H1 (cell line): Measurements from ENCODE around the gene CDKN2B-AS1. TPM values are rescaled to one million over a fixed set of nuclear protein-coding genes. Genes with fewer than 3 reads are reported as not detected.

Experiments used
- CTCF ChIA-PET: fragments of 300-600 bp; sonication (Branson Sonifier 250); formaldehyde crosslinking; loops from one replicate; lab custom pipeline; 2021; ENCODE audit not compliant: partially characterized antibody; lab: Charles Lee
- POLR2A ChIA-PET: fragments of 300-600 bp; sonication (Branson Sonifier 250); formaldehyde crosslinking; loops from one replicate; lab custom pipeline; 2021; ENCODE audit warnings: inconsistent platforms; ENCODE audit not compliant: partially characterized antibody; lab: Charles Lee
- DNase-seq, 2 experiments: peaks; one replicate each; pipeline versions ENCODE4 v3.0.0 to v3.0.0-alpha.2; 2010 to 2022; ENCODE audit warnings: low spot score in 2 of 2, low read depth in 1 of 2, mixed read lengths in 1 of 2
- FAIRE-seq: peaks from 2 replicates; lab custom pipeline; 2011; peaks lifted over from hg19 to GRCh38; lab: Jason Lieb, UNC
- H2AFZ ChIP-seq: 2 replicates; pipeline ENCODE4 v1.8.1; 2012; ENCODE audit warnings: low read length, inconsistent platforms
- H2AK5ac ChIP-seq: 2 replicates; pipeline ENCODE4 v1.6.1; 2013; ENCODE audit warnings: low read depth, low read length
- H2BK120ac ChIP-seq: replicated peaks from 2 replicates; pipeline ENCODE3; 2013; ENCODE audit warnings: low read depth, low read length, inconsistent platforms
- H2BK12ac ChIP-seq: 2 replicates; pipeline ENCODE4 v1.6.1; 2013; ENCODE audit warnings: low read depth, low read length
- H2BK15ac ChIP-seq: 2 replicates; pipeline ENCODE4 v1.6.1; 2013; ENCODE audit warnings: low read length
- H2BK20ac ChIP-seq: 2 replicates; pipeline ENCODE4 v1.6.1; 2013; ENCODE audit warnings: low read length
- H2BK5ac ChIP-seq: 2 replicates; pipeline ENCODE4 v1.6.1; 2013; ENCODE audit warnings: low read depth, low read length
- H3K14ac ChIP-seq: 2 replicates; pipeline ENCODE4 v1.6.1; 2013; ENCODE audit warnings: inconsistent platforms; ENCODE audit not compliant: insufficient read length
- H3K18ac ChIP-seq: 2 replicates; pipeline ENCODE4 v1.6.1; 2013; ENCODE audit warnings: low read length; ENCODE audit errors: extremely low read depth
- H3K23ac ChIP-seq: 2 replicates; pipeline ENCODE4 v1.6.1; 2013; ENCODE audit warnings: inconsistent platforms; ENCODE audit not compliant: insufficient read length
- H3K23me2 ChIP-seq: 2 replicates; pipeline ENCODE4 v1.6.1; 2013; ENCODE audit warnings: low read depth, low read length
- H3K27ac ChIP-seq: 2 replicates; pipeline ENCODE4 v1.6.1; 2011; ENCODE audit warnings: low read depth, low read length, inconsistent platforms
- H3K27me3 ChIP-seq, 4 experiments: replicated peaks in 1 of 4; 1 replicate in 1 of 4; 2 replicates in 3 of 4; pipeline versions ENCODE4 v1.6.1 to v1.8.1; 2011 to 2013; ENCODE audit warnings: low read length in 3 of 4, mild to moderate bottlenecking in 3 of 4, inconsistent platforms in 2 of 4, mixed read lengths in 2 of 4, moderate library complexity in 1 of 4; ENCODE audit not compliant: control insufficient read depth in 3 of 4, insufficient read depth in 3 of 4; ENCODE audit errors: extremely low read depth in 1 of 4
- H3K36me3 ChIP-seq, 4 experiments: 2 replicates each; pipeline versions ENCODE4 v1.6.1 to v1.8.1; 2011 to 2013; ENCODE audit warnings: mild to moderate bottlenecking in 4 of 4, low read length in 3 of 4, moderate library complexity in 2 of 4, control low read depth in 1 of 4, inconsistent platforms in 1 of 4; ENCODE audit not compliant: insufficient read depth in 4 of 4, control insufficient read depth in 2 of 4
- H3K4ac ChIP-seq: replicated peaks from 2 replicates; pipeline ENCODE3; 2013; ENCODE audit warnings: low read length, low read depth, mixed read lengths, inconsistent platforms; ENCODE audit not compliant: insufficient read length
- H3K4me1 ChIP-seq, 4 experiments: replicated peaks in 1 of 4; 1 replicate in 1 of 4; 2 replicates in 3 of 4; pipeline versions ENCODE4 v1.6.1 to v1.8.1; 2011 to 2013; ENCODE audit warnings: low read length in 3 of 4, inconsistent platforms in 2 of 4, mixed read lengths in 1 of 4; ENCODE audit not compliant: insufficient read depth in 4 of 4, control insufficient read depth in 3 of 4
- H3K4me2 ChIP-seq, 2 experiments: 2 replicates each; pipeline versions ENCODE4 v1.6.1 to v1.8.1; 2011 to 2013; ENCODE audit warnings: low read depth in 2 of 2, low read length in 2 of 2, control low read depth in 1 of 2, inconsistent platforms in 1 of 2, mild to moderate bottlenecking in 1 of 2; ENCODE audit not compliant: insufficient read depth in 1 of 2
- H3K4me3 ChIP-seq, 4 experiments: fragments of 200-600, 300-600 bp in 1 of 4; sonication (generic), shearing (Covaris generic), sonication (Bioruptor Twin) in 1 of 4; 2 replicates each; pipeline versions ENCODE4 v1.5.1 to v1.8.1; 2011 to 2016; ENCODE audit warnings: low read length in 4 of 4, low read depth in 3 of 4, control low read depth in 2 of 4, inconsistent platforms in 2 of 4, mild to moderate bottlenecking in 2 of 4, mixed read lengths in 1 of 4, moderate library complexity in 1 of 4; ENCODE audit not compliant: insufficient read depth in 2 of 4; ENCODE audit errors: extremely low read depth in 1 of 4
- H3K56ac ChIP-seq: replicated peaks from 2 replicates; pipeline ENCODE3; 2013; ENCODE audit warnings: low read depth, mild to moderate bottlenecking, mixed read lengths, low read length, inconsistent platforms; ENCODE audit not compliant: insufficient read length
- H3K79me1 ChIP-seq: 2 replicates; pipeline ENCODE4 v1.6.1; 2013; ENCODE audit warnings: low read depth, low read length, control low read depth
- H3K79me2 ChIP-seq, 2 experiments: 2 replicates each; pipeline versions ENCODE4 v1.6.1 to v1.8.1; 2012 to 2013; ENCODE audit warnings: low read length in 2 of 2, mild to moderate bottlenecking in 2 of 2, inconsistent platforms in 1 of 2; ENCODE audit not compliant: insufficient read depth in 2 of 2, control insufficient read depth in 1 of 2
- H3K9ac ChIP-seq, 4 experiments: replicated peaks in 1 of 4; 1 replicate in 1 of 4; 2 replicates in 3 of 4; pipeline versions ENCODE4 v1.6.1 to v1.8.1; 2011 to 2013; ENCODE audit warnings: low read depth in 3 of 4, low read length in 3 of 4, control low read depth in 2 of 4, mild to moderate bottlenecking in 2 of 4, moderate library complexity in 2 of 4, inconsistent platforms in 1 of 4; ENCODE audit errors: extremely low read depth in 1 of 4
- H3K9me3 ChIP-seq, 2 experiments: 2 replicates each; pipeline versions ENCODE4 v1.6.1 to v1.8.1; 2012 to 2013; ENCODE audit warnings: mild to moderate bottlenecking in 2 of 2, moderate library complexity in 2 of 2, control low read depth in 1 of 2, inconsistent platforms in 1 of 2, low read depth in 1 of 2, low read length in 1 of 2, mixed read lengths in 1 of 2; ENCODE audit not compliant: insufficient read depth in 2 of 2
- H4K20me1 ChIP-seq, 2 experiments: replicated peaks in 1 of 2; 2 replicates each; pipeline versions ENCODE3 to v1.8.1; 2011 to 2013; ENCODE audit warnings: inconsistent platforms in 2 of 2, low read length in 2 of 2, mild to moderate bottlenecking in 1 of 2; ENCODE audit not compliant: insufficient read depth in 2 of 2, control insufficient read depth in 1 of 2
- H4K5ac ChIP-seq: 2 replicates; pipeline ENCODE4 v1.6.1; 2013; ENCODE audit warnings: low read length, low read depth, mixed read lengths, inconsistent platforms; ENCODE audit not compliant: insufficient read length
- H4K8ac ChIP-seq: 2 replicates; pipeline ENCODE4 v1.8.0; 2013; ENCODE audit warnings: mild to moderate bottlenecking, moderate library complexity, low read length, inconsistent platforms; ENCODE audit not compliant: insufficient read depth; ENCODE audit errors: extremely low read depth
- H4K91ac ChIP-seq: replicated peaks from 2 replicates; pipeline ENCODE3; 2013; ENCODE audit warnings: low read length, mixed read lengths, inconsistent platforms; ENCODE audit not compliant: insufficient read length
- CBX8 ChIP-seq: fragments of 300-800, 300-1000 bp; sonication (generic); IDR thresholded peaks from 2 replicates; pipeline ENCODE4 v1.7.1; 2016; ENCODE audit warnings: low read depth, low read length, borderline replicate concordance
- CHD2 ChIP-seq: IDR thresholded peaks from 2 replicates; pipeline ENCODE4 v1.6.1; 2012; ENCODE audit warnings: low read length, improper control_type of control experiment
- HDAC2 ChIP-seq, 2 experiments: fragments of 300-600 bp in 1 of 2; sonication (generic) in 1 of 2; IDR thresholded peaks; 2 replicates each; pipeline ENCODE4 v1.6.1; 2011 to 2012; ENCODE audit warnings: low read depth in 2 of 2, low read length in 2 of 2, mild to moderate bottlenecking in 2 of 2, moderate library complexity in 2 of 2, borderline replicate concordance in 1 of 2, inconsistent platforms in 1 of 2
- KDM4A ChIP-seq: IDR thresholded peaks from one replicate; pipeline ENCODE4 v1.7.1; 2012; ENCODE audit warnings: low read depth, mild to moderate bottlenecking, moderate library complexity, low read length, inconsistent platforms; ENCODE audit not compliant: severe bottlenecking
- KDM5A ChIP-seq: fragments of 200-600 bp; IDR thresholded peaks from 2 replicates; pipeline ENCODE4 v1.7.1; 2012; ENCODE audit warnings: mild to moderate bottlenecking, low read length, inconsistent platforms, mixed read lengths
- PHF8 ChIP-seq: fragments of 200-600 bp; sonication (generic); conservative IDR thresholded peaks from 2 replicates; pipeline ENCODE4 v1.7.1; 2012; ENCODE audit warnings: low read depth, mild to moderate bottlenecking, inconsistent platforms, low read length, moderate library complexity
- POLR2A ChIP-seq, 2 experiments: IDR thresholded peaks; 1 replicate in 1 of 2; 2 replicates in 1 of 2; pipeline ENCODE4 v1.6.1; 2011; ENCODE audit warnings: low read depth in 2 of 2, low read length in 2 of 2, mild to moderate bottlenecking in 2 of 2; ENCODE audit errors: control extremely low read depth in 1 of 2
- RNF2 ChIP-seq: fragments of 200-900, 300-1000 bp; sonication (generic); IDR thresholded peaks from 2 replicates; pipeline ENCODE4 v1.7.1; 2016; ENCODE audit warnings: borderline replicate concordance, low read depth, mild to moderate bottlenecking, antibody characterized with exemption, low read length; ENCODE audit not compliant: poor library complexity, severe bottlenecking; ENCODE audit errors: missing control alignments
- SP4 ChIP-seq: IDR thresholded peaks from 2 replicates; pipeline ENCODE4 v1.6.1; 2012; ENCODE audit warnings: low read length, inconsistent platforms
- SRF ChIP-seq: IDR thresholded peaks from 2 replicates; pipeline ENCODE4 v1.6.1; 2011; ENCODE audit warnings: mild to moderate bottlenecking, low read depth, low read length, moderate library complexity
- TAF7 ChIP-seq: optimal IDR thresholded peaks from 2 replicates; pipeline ENCODE3; 2011; ENCODE audit warnings: low read depth, mild to moderate bottlenecking, inconsistent platforms, low read length, moderate library complexity, borderline replicate concordance
- YY1 ChIP-seq: IDR thresholded peaks from 2 replicates; pipeline ENCODE4 v1.6.1; 2011; ENCODE audit warnings: low read depth, mild to moderate bottlenecking, low read length
- WGBS, 2 experiments: shearing (Covaris generic) in 1 of 2; methylation state at CpG; one replicate each; pipeline versions ENCODE4 v1.1.6 to v1.1.7; 2013 to 2015; ENCODE audit warnings: low lambda C conversion rate in 2 of 2, mixed read lengths in 2 of 2, inconsistent platforms in 1 of 2, low coverage in 1 of 2, missing lambda C conversion rate in 1 of 2; ENCODE audit not compliant: insufficient replicate concordance in 2 of 2, insufficient coverage in 1 of 2, insufficient read length in 1 of 2; ENCODE audit errors: extremely low coverage in 1 of 2, missing lambda C conversion rate in 1 of 2; 5-methylcytosine and 5-hydroxymethylcytosine counted together
- polyA plus RNA-seq, 7 experiments: library from polyadenylated mRNA; depleted of rRNA in 3 of 7; stranded (reverse) in 5 of 7; unstranded in 2 of 7; fragments of >200 nt in 5 of 7; fragments of 200-250 nt in 2 of 7; gene quantifications; 1 replicate in 5 of 7; 2 replicates in 1 of 7; 4 replicates in 1 of 7; pipeline versions ENCODE4 v1.2.1 to v1.2.3, GENCODE V29; 2011 to 2013; ENCODE audit warnings: missing spikeins in 2 of 7, mixed read lengths in 2 of 7
- total RNA-seq: library from RNA; stranded (reverse); fragmentation: NEBNext Ultra II Directional; extraction: Animal tissue kit (Norgen Biotek cat#: 25700); gene quantifications from 2 replicates; pipeline ENCODE4 v1.2.1, GENCODE V29; 2021

CDKN2B-AS1 gene
- total and polyA plus RNA-seq, 2 of the 8 experiments (the other 6 are each of a cell fraction or from before 2014, with no cell fraction given) = not detected

DNA sequence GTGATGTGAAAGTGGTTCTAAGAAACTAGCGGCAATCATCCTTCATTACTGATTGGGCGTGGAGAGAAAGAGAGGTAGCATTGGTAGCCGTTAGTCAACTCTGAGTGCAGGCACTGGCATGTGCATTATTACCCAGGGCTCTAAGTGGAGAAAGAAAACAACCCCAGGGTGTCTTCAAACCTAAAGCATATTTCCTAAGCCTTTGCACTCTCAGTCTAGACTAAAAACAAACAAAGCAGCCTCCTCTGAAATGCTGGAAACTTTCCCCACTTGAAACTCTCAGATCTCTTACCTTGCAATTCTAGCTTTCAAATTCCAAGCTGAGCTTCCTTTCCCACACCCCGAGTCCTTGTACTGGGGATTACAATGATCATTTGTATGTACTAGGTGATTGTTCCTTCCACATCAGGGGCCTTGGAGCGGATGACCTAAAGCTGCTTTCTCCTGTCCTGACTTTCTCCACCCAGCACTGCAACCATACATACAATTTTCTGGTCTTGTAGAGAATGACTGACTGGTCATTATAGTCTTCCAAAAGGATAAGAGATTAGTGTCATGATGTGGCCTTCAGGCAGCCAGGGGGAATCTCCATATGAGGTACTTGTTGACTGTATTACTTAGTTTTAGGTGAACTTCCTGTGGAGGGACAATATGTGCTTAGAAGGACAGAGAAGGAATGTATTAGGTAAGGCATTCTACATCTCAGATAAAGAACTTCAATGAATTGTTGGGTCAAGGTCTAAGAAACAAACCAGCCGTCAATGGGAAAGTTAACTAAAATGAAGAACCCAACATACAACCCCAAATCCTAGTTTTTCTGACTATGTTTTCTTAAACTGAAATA is 112.8 kb downstream of the CDKN2B-AS1 start:
- Histone ChIP-seq H3K36me3 (no peaks in the 10 kb centered on the region), H2AK5ac (no peak overlapping the region), H4K20me1 (no peaks in the 10 kb centered on the region), H3K4me3 (no peak overlapping the region), H2BK12ac (no peak overlapping the region), H3K79me2 (no peaks in the 10 kb centered on the region), H4K8ac (no peak overlapping the region), H3K9ac (no peak overlapping the region), H2BK120ac (no peak overlapping the region), H2AFZ (no peak overlapping the region), H3K18ac (no peak overlapping the region), H3K9me3 (no peaks in the 10 kb centered on the region), H3K4ac (no peak overlapping the region), H3K27me3 (no peaks in the 10 kb centered on the region; a peak in 1 of 7 replicates), H3K14ac (no peak overlapping the region), H4K5ac (no peak overlapping the region), H3K23me2 (no peaks in the 10 kb centered on the region; the same call in 1 of the 2 replicates), H3K4me1 (peaks cover 0 to 7% (median 2%) of the 10 kb centered on the region in 4 experiments; a peak in 1 of 7 replicates), H2BK15ac (no peak overlapping the region), H3K23ac (no peak overlapping the region), H3K56ac (no peak overlapping the region), H3K79me1 (no peaks in the 10 kb centered on the region), H3K27ac (no peak overlapping the region), H2BK5ac (no peak overlapping the region), H4K91ac (no peak overlapping the region), H2BK20ac (no peak overlapping the region), H3K4me2 (no peak overlapping the region)
- FAIRE-seq (no peak), DNase-seq (no peak)
- 87% methylated on average over 6 of the region's 6 CpGs; no CpG with 5 or more reads in 1 of the 2 experiments for WGBS, 2 experiments
- ChIA-PET CTCF (interaction anchor here (1.0 to 4.9 kb wide), 5 partner anchors 11 to 294 kb away, joined by 3 to 32 read pairs (median 4); partner anchors contain the start of gene CDKN2B), POLR2A (no interaction called here)
- no peak for TF ChIP-seq CBX8
- TF ChIP-seq SP4 = no peak
- no peak for TF ChIP-seq KDM4A
- no peak for TF ChIP-seq RNF2
- no peak for TF ChIP-seq SRF
- TF ChIP-seq HDAC2 (IDR thresholded peaks at IDR 0.05; ENCODE audit: borderline replicate concordance in 1 of 2, low read depth in 2 of 2, low read length in 2 of 2) = no peak
- TF ChIP-seq YY1 = no peak
- no peak for TF ChIP-seq POLR2A (IDR thresholded peaks at IDR 0.05; ENCODE audit: control extremely low read depth in 1 of 2, low read depth in 2 of 2, low read length in 2 of 2)
- TF ChIP-seq CHD2 = no peak
- no peak for TF ChIP-seq PHF8
- no peak for TF ChIP-seq TAF7
- TF ChIP-seq KDM5A = no peak
